ENCODE results near the gene CT47B1. TPM values are rescaled to one million over a fixed set of nuclear protein-coding genes. Genes with fewer than 3 reads are reported as not detected.

Gene CT47B1
- total RNA-seq (2022; extraction: Qiagen RNA extraction), result not detected in 5 replicates

DNA sequence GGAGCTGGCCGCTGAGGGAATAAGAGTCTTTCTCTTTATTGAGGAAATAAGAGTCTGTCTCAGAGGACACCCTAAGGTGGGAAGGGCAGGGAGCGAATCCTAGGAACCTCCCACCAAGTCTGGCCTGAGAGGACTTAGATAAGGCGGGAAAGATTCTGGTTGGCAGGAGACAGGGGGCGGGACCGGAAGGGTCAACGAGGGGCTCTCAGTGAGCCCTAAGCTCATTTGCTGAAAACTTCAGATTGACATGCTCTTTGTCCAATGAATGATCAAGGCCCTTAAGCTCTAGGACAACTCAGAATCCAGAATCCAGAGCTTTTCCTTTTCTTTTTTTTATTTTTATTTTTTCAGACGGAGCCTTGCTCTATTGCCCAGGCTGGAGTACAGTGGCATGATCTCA is at the start of gene CT47B1:
Gene CT47B1, minus strand, starts transcription at position 101 of the 400 bp plus-strand sequence. CDS start 196 bp downstream, outside the sequence.

Other genes starting within 250 kb of the CT47B1 start
- gene C1GALT1C1, start 245.8 kb downstream of the CT47B1 start, total RNA-seq (2022; extraction: Qiagen RNA extraction), result 30.6 to 39.2 TPM (median 33.9 TPM) in 5 replicates
- not detected in 5 replicates for gene CT47A11, start 61.3 kb upstream of the CT47B1 start, total RNA-seq (2022; extraction: Qiagen RNA extraction)
- gene CT47A10, start 66.2 kb upstream of the CT47B1 start, total RNA-seq (2022; extraction: Qiagen RNA extraction), result not detected in 5 replicates
- gene CT47A9, start 71.0 kb upstream of the CT47B1 start, total RNA-seq (2022; extraction: Qiagen RNA extraction), result not detected in 5 replicates
- not detected in 5 replicates for gene CT47A8, start 75.9 kb upstream of the CT47B1 start, total RNA-seq (2022; extraction: Qiagen RNA extraction)
- not detected in 5 replicates for gene CT47A7, start 80.7 kb upstream of the CT47B1 start, total RNA-seq (2022; extraction: Qiagen RNA extraction)
- not detected in 5 replicates for gene CT47A6, start 85.6 kb upstream of the CT47B1 start, total RNA-seq (2022; extraction: Qiagen RNA extraction)
- not detected in 5 replicates for gene CT47A5, start 90.5 kb upstream of the CT47B1 start, total RNA-seq (2022; extraction: Qiagen RNA extraction)
- gene CT47A4, start 95.3 kb upstream of the CT47B1 start, total RNA-seq (2022; extraction: Qiagen RNA extraction), result not detected in 5 replicates
- not detected in 5 replicates for gene CT47A3, start 100.2 kb upstream of the CT47B1 start, total RNA-seq (2022; extraction: Qiagen RNA extraction)
- not detected in 5 replicates for gene CT47A2, start 105.1 kb upstream of the CT47B1 start, total RNA-seq (2022; extraction: Qiagen RNA extraction)
- gene CT47A1, start 109.9 kb upstream of the CT47B1 start, total RNA-seq (2022; extraction: Qiagen RNA extraction), result not detected in 5 replicates
- gene GLUD2, start 171.7 kb upstream of the CT47B1 start, total RNA-seq (2022; extraction: Qiagen RNA extraction), result 1.8 to 2.8 TPM (median 2.4 TPM) in 5 replicates